OCI-LY7 (cell line): Measurements from ENCODE around the gene DCLK1. TPM values are rescaled to one million over a fixed set of nuclear protein-coding genes. Genes with fewer than 3 reads are reported as not detected.

ENCODE experiments used
- BruUV-seq: library from RNA; stranded (reverse); fragments of 400-500 nt; replicated peaks from 2 replicates; lab custom pipeline; 2021; lab: Mats Ljungman, UMichigan
- CTCF ChIA-PET: fragments of 300-600 bp; sonication (Branson Sonifier 250); formaldehyde crosslinking; loops from one replicate; lab custom pipeline; 2022; ENCODE audit warnings: antibody characterized with exemption; ENCODE audit not compliant: unreplicated experiment; lab: Charles Lee
- POLR2A ChIA-PET: fragments of 300-600 bp; sonication (Branson Sonifier 250); formaldehyde crosslinking; loops from one replicate; lab custom pipeline; 2022; ENCODE audit warnings: antibody characterized with exemption; lab: Charles Lee
- DNase-seq: peaks from one replicate; pipeline ENCODE4 v3.0.0-alpha.2; 2015; ENCODE audit warnings: low spot score
- H2AFZ ChIP-seq: fragments of 200-600 bp; sonication (generic), shearing (Covaris generic); 2 replicates; pipeline ENCODE4 v1.6.1; 2014; ENCODE audit warnings: mild to moderate bottlenecking, antibody characterized with exemption, low read length, moderate library complexity
- H3K27ac ChIP-seq: fragments of 200-600 bp; sonication (generic); 2 replicates; pipeline ENCODE4 v1.5.1; 2014; ENCODE audit warnings: mixed run types, low read depth, mild to moderate bottlenecking, moderate library complexity, low read length, inconsistent platforms; ENCODE audit not compliant: poor library complexity, severe bottlenecking
- H3K36me3 ChIP-seq: fragments of 200-600 bp; sonication (generic); 2 replicates; pipeline ENCODE4 v1.6.1; 2014; ENCODE audit warnings: mild to moderate bottlenecking, antibody characterized with exemption, low read length, moderate library complexity, mixed read lengths; ENCODE audit not compliant: insufficient read depth
- H3K4me1 ChIP-seq: fragments of 200-600 bp; sonication (generic); 2 replicates; pipeline ENCODE4 v1.5.1; 2014; ENCODE audit warnings: mild to moderate bottlenecking, low read length; ENCODE audit not compliant: insufficient read depth, poor library complexity, severe bottlenecking
- H3K4me2 ChIP-seq: fragments of 200-600 bp; sonication (generic); 2 replicates; pipeline ENCODE4 v1.6.1; 2014; ENCODE audit warnings: mild to moderate bottlenecking, low read length
- H3K4me3 ChIP-seq: fragments of 200-600 bp; sonication (generic); 2 replicates; pipeline ENCODE4 v1.5.1; 2014; ENCODE audit warnings: mild to moderate bottlenecking, low read depth, low read length; ENCODE audit not compliant: poor library complexity, severe bottlenecking
- H3K79me2 ChIP-seq: fragments of 200-600 bp; sonication (generic); 2 replicates; pipeline ENCODE4 v1.6.1; 2016; ENCODE audit warnings: low read depth, mild to moderate bottlenecking, low read length, moderate library complexity, mixed read lengths; ENCODE audit not compliant: insufficient read depth
- H3K9me2 ChIP-seq: fragments of 200-600 bp; sonication (generic); 2 replicates; pipeline ENCODE4 v1.6.1; 2016; ENCODE audit warnings: mild to moderate bottlenecking, low read length, mixed read lengths; ENCODE audit not compliant: insufficient read depth
- H3K9me3 ChIP-seq: fragments of 200-600 bp; sonication (generic); 2 replicates; pipeline ENCODE4 v1.6.1; 2014; ENCODE audit warnings: mild to moderate bottlenecking, mixed run types, low read length, mixed read lengths
- H4K20me1 ChIP-seq: fragments of 200-600 bp; sonication (generic); 2 replicates; pipeline ENCODE4 v1.6.1; 2014; ENCODE audit warnings: mild to moderate bottlenecking, antibody characterized with exemption, low read length, moderate library complexity, mixed read lengths; ENCODE audit not compliant: insufficient read depth
- EZH2phosphoT487 ChIP-seq: fragments of 200-600 bp; sonication (generic); IDR thresholded peaks from 2 replicates; pipeline ENCODE4 v1.6.1; 2018; ENCODE audit warnings: low read depth, borderline replicate concordance, mild to moderate bottlenecking, mixed run types, antibody characterized with exemption, low read length, moderate library complexity, mixed read lengths
- intact Hi-C: fragments of 100-400 bp; cut with micrococcal nuclease; formaldehyde crosslinking; loops from one replicate; pipeline ENCODE4 v1.10.0; 2022; ENCODE audit not compliant: unreplicated experiment
- total RNA-seq, 2 experiments: library from RNA; depleted of rRNA in 1 of 2; stranded (reverse); fragments of >200 nt in 1 of 2; shearing (Covaris generic) in 1 of 2; gene quantifications; 2 replicates each; pipeline ENCODE4 v1.2.3, GENCODE V29; 2014 to 2022
- TF ChIP-seq, protein P1 (sequence below): fragments of 200-600 bp; sonication (generic); conservative IDR thresholded peaks from 2 replicates; pipeline ENCODE4 v1.5.1; 2014; ENCODE audit warnings: mild to moderate bottlenecking, antibody characterized with exemption, low read length, moderate library complexity, mixed read lengths

The DCLK1 gene
- total RNA-seq, 2 experiments from 2014 or later: not detected

DNA sequence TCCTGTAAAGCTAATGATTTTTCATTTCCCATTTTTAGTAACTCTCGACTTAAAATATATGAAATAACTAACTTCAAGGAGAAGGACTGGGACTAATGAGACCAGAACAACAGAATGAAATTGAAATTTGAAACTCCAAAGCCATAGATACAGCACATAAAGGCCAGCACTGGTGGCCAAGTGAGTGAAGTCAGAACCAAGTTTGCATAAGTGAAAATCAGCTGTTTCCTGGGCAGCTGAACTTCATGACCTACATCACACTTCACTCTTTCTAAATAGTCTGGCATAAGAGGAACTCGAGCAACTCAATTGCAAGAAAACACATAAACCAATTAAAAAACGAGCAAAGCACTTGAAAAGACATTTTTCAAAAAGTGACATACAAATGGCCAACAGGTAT, 84.5 kb downstream of the DCLK1 start:
- ChIA-PET POLR2A (no interaction called here), CTCF (no interaction called here)
- H3K4me2 ChIP-seq: no peak overlapping the region
- no peak overlapping the region for H3K4me3 ChIP-seq
- intact Hi-C loops: no loop called here
- no peaks in the 10 kb centered on the region for H3K79me2 ChIP-seq
- BruUV-seq: no TSS peak
- no peak overlapping the region for H2AFZ ChIP-seq
- no peaks in the 10 kb centered on the region for H3K4me1 ChIP-seq
- no peaks in the 10 kb centered on the region for H4K20me1 ChIP-seq
- no peaks in the 10 kb centered on the region for H3K9me2 ChIP-seq
- H3K36me3 ChIP-seq: no peaks in the 10 kb centered on the region
- TF ChIP-seq, protein P1, sequence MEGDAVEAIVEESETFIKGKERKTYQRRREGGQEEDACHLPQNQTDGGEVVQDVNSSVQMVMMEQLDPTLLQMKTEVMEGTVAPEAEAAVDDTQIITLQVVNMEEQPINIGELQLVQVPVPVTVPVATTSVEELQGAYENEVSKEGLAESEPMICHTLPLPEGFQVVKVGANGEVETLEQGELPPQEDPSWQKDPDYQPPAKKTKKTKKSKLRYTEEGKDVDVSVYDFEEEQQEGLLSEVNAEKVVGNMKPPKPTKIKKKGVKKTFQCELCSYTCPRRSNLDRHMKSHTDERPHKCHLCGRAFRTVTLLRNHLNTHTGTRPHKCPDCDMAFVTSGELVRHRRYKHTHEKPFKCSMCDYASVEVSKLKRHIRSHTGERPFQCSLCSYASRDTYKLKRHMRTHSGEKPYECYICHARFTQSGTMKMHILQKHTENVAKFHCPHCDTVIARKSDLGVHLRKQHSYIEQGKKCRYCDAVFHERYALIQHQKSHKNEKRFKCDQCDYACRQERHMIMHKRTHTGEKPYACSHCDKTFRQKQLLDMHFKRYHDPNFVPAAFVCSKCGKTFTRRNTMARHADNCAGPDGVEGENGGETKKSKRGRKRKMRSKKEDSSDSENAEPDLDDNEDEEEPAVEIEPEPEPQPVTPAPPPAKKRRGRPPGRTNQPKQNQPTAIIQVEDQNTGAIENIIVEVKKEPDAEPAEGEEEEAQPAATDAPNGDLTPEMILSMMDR: no peak
- TF ChIP-seq EZH2phosphoT487: no peak
- DNase-seq: no peak
- H3K27ac ChIP-seq: no peak overlapping the region
- no peaks in the 10 kb centered on the region for H3K9me3 ChIP-seq

DNA sequence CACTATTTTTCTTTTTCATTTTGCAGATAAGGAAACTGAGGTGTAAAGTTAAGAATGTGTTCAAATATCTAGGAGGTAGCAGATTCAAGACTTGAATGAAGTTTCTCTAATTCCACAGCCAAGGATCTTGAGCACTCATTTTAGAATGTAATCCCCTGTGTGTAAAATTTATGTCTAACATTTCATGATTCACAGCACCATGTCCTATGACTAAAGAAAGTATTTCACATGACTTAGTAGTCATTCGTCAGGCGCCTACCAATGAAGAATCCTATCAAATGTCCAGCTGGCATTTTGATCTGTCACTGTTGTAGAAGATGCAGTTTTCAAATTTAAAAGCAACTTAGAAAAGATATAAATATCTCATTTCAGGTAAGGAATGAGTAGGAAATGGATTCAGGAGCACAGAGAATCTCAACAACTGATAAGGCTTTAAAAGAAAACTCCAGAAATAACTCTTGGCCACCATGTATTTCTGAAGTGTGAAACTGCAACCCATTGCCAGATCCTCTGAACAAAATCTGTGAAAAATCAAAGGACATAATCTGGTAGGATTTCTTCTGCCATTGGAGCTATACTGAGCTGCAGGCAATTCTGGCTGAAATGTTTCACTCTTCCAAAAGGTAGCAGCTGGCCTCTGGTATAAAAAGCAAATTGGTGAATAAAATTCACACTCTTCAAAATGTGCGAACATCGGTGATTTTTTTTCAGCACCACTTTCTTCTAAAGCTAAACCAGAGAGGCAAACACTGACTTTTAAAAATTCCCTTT, 92.2 kb downstream of the DCLK1 start:
- H3K9me2 ChIP-seq: no peaks in the 10 kb centered on the region
- CTCF ChIA-PET: no interaction called here
- H4K20me1 ChIP-seq: no peaks in the 10 kb centered on the region
- BruUV-seq: no TSS peak
- H3K9me3 ChIP-seq: no peaks in the 10 kb centered on the region
- POLR2A ChIA-PET: no interaction called here
- H3K79me2 ChIP-seq: no peaks in the 10 kb centered on the region
- H2AFZ ChIP-seq: no peak overlapping the region
- no peak overlapping the region for H3K27ac ChIP-seq
- intact Hi-C loops: no loop called here
- H3K36me3 ChIP-seq: no peaks in the 10 kb centered on the region
- no peaks in the 10 kb centered on the region for H3K4me1 ChIP-seq
- no peak overlapping the region for H3K4me3 ChIP-seq
- TF ChIP-seq, protein P1: no peak
- no peak overlapping the region for H3K4me2 ChIP-seq
- no peak for DNase-seq

DNA sequence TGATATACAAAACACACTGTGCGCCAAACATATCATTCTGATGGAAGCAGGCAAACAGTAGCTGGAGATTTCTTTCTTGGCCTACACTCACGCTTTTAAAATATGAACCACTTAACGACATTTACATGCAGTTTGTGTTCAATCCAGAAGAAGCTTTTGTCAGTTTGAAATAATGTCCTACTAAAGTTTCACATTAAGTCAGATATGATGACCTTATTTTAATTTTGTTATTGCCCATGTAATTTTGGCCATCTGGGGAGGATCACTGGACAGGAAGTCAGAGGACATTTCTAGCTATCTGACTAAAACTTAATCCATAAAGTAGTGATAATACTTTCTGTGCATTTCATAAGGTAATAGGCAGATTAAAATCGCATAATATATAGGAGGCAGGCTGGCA, 98.1 kb downstream of the DCLK1 start:
- H3K9me3 ChIP-seq: no peaks in the 10 kb centered on the region
- ChIA-PET CTCF (no interaction called here), POLR2A (no interaction called here)
- H3K79me2 ChIP-seq: no peaks in the 10 kb centered on the region
- H3K4me2 ChIP-seq: no peak overlapping the region
- H4K20me1 ChIP-seq: no peaks in the 10 kb centered on the region
- no TSS peak for BruUV-seq
- no peaks in the 10 kb centered on the region for H3K36me3 ChIP-seq
- no peak for DNase-seq
- no peak overlapping the region for H3K4me3 ChIP-seq
- H2AFZ ChIP-seq: no peak overlapping the region
- intact Hi-C loops: no loop called here
- no peaks in the 10 kb centered on the region for H3K9me2 ChIP-seq
- TF ChIP-seq, protein P1: no peak
- TF ChIP-seq EZH2phosphoT487: no peak
- no peak overlapping the region for H3K27ac ChIP-seq
- no peaks in the 10 kb centered on the region for H3K4me1 ChIP-seq
